Measurements from ENCODE around the gene CDK10.

CDK10 gene

GRCh38 chr16:89700100-89700648 is 13.7 kb downstream of the CDK10 start:
- H2AFZ ChIP-seq = peak overlapping the region; percentile 75
- H3K79me2 ChIP-seq = no peaks in the 10 kb centered on the region
- H3K4me1 ChIP-seq = peaks cover 7% of the 10 kb centered on the region
- H3K27me3 ChIP-seq (ENCODE audit: control insufficient read depth, insufficient read depth, low read length) = no peaks in the 10 kb centered on the region
- H3K4me2 ChIP-seq (ENCODE audit: low read length) = peak overlapping the region; percentile 97
- H3K9ac ChIP-seq = no peak overlapping the region
- H3K27ac ChIP-seq = peak overlapping the region; percentile 90
- no peaks in the 10 kb centered on the region for H3K36me3 ChIP-seq (ENCODE audit: control insufficient read depth, insufficient read depth, low read length)
- peak overlapping the region; percentile 83 for H3K4me3 ChIP-seq (ENCODE audit: low read depth, low read length)
- no peaks in the 10 kb centered on the region for H3K9me3 ChIP-seq (ENCODE audit: control insufficient read depth, low read length)
- TF ChIP-seq CTCF (IDR thresholded peaks at IDR 0.05) = peak; percentile 91

- no peak for TF ChIP-seq CTCF (IDR thresholded peaks at IDR 0.05)
- no peaks in the 10 kb centered on the region for H3K27me3 ChIP-seq (ENCODE audit: control insufficient read depth, insufficient read depth, low read length)
- no peaks in the 10 kb centered on the region for H3K79me2 ChIP-seq
- peak overlapping the region; percentile 97 for H3K4me2 ChIP-seq (ENCODE audit: low read length)
- H3K36me3 ChIP-seq (ENCODE audit: control insufficient read depth, insufficient read depth, low read length) = no peaks in the 10 kb centered on the region
- peak overlapping the region; percentile 75 for H2AFZ ChIP-seq
- peaks cover 8% of the 10 kb centered on the region for H3K4me1 ChIP-seq
- peak overlapping the region; percentile 65 for H3K9ac ChIP-seq
- H3K4me3 ChIP-seq (ENCODE audit: low read depth, low read length) = peak overlapping the region; percentile 83
- H3K27ac ChIP-seq = peak overlapping the region; percentile 90
- H3K9me3 ChIP-seq (ENCODE audit: control insufficient read depth, low read length) = no peaks in the 10 kb centered on the region
Observed at GRCh38 chr16:89700649-89701424, 14.3 kb downstream of the CDK10 start.

- Histone ChIP-seq H3K9me3 (ENCODE audit: control insufficient read depth, low read length) (no peaks in the 10 kb centered on the region), H3K36me3 (ENCODE audit: control insufficient read depth, insufficient read depth, low read length) (no peaks in the 10 kb centered on the region), H3K27me3 (ENCODE audit: control insufficient read depth, insufficient read depth, low read length) (no peaks in the 10 kb centered on the region), H3K79me2 (no peaks in the 10 kb centered on the region), H3K27ac (peak within 1 kb of the TSS; percentile 90), H3K4me1 (peaks cover 8% of the 10 kb centered on the region), H2AFZ (peak within 1 kb of the TSS; percentile 95), H3K9ac (peak within 1 kb of the TSS; percentile 65), H3K4me2 (ENCODE audit: low read length) (peak within 1 kb of the TSS; percentile 97), H3K4me3 (ENCODE audit: low read depth, low read length) (peak within 1 kb of the TSS; percentile 83)
- TF ChIP-seq CTCF (IDR thresholded peaks at IDR 0.05) = peak; percentile 39
Observed at GRCh38 chr16:89701425-89702406, 15.2 kb downstream of the CDK10 start, which contains the start of gene SPATA2L. Gene SPATA2L, minus strand, starts transcription at chr16:89701705. Its CDS starts 473 bp downstream, at chr16:89701232.

- TF ChIP-seq CTCF (IDR thresholded peaks at IDR 0.05) = no peak
- H3K4me3 ChIP-seq (ENCODE audit: low read depth, low read length) = no peak overlapping the region
- peaks cover 8% of the 10 kb centered on the region for H3K4me1 ChIP-seq
- no peaks in the 10 kb centered on the region for H3K9me3 ChIP-seq (ENCODE audit: control insufficient read depth, low read length)
- H3K27ac ChIP-seq = no peak overlapping the region
- H2AFZ ChIP-seq = no peak overlapping the region
- H3K27me3 ChIP-seq (ENCODE audit: control insufficient read depth, insufficient read depth, low read length) = no peaks in the 10 kb centered on the region
- H3K4me2 ChIP-seq (ENCODE audit: low read length) = no peak overlapping the region
- H3K79me2 ChIP-seq = no peaks in the 10 kb centered on the region
- no peaks in the 10 kb centered on the region for H3K36me3 ChIP-seq (ENCODE audit: control insufficient read depth, insufficient read depth, low read length)
- no peak overlapping the region for H3K9ac ChIP-seq
Observed at GRCh38 chr16:89704281-89704680, 17.8 kb downstream of the CDK10 start.

Measured in parathyroid adenoma (tissue), 2 donors.